Bronchial epithelial cell (primary cell): ENCODE data around the gene ARL15. TPM values are rescaled to one million over a fixed set of nuclear protein-coding genes. Genes with fewer than 3 reads are reported as not detected.

Experiments
- DNase-seq: peaks from one replicate; pipeline ENCODE4 v3.0.0-alpha.2; 2010; ENCODE audit warnings: low read depth
- FAIRE-seq: peaks from 2 replicates; lab custom pipeline; 2011; peaks lifted over from hg19 to GRCh38; lab: Jason Lieb, UNC
- H3K27me3 ChIP-seq: 2 replicates; pipeline ENCODE4 v1.5.1; 2011; ENCODE audit warnings: low read length; ENCODE audit not compliant: control insufficient read depth, insufficient read depth
- H3K36me3 ChIP-seq: 2 replicates; pipeline ENCODE4 v1.5.1; 2011; ENCODE audit warnings: low read length; ENCODE audit not compliant: control insufficient read depth, insufficient read depth
- H3K4me3 ChIP-seq: 2 replicates; pipeline ENCODE4 v1.5.1; 2011; ENCODE audit warnings: mild to moderate bottlenecking, low read depth, low read length, control low read depth
- total RNA-seq: library from RNA; depleted of rRNA; stranded (reverse); fragments of >200 nt; gene quantifications from 2 replicates; pipeline ENCODE4 v1.2.1, GENCODE V29; 2014
- TF ChIP-seq, protein P1 (sequence below): IDR thresholded peaks from 2 replicates; pipeline ENCODE4 v1.5.1; 2011; ENCODE audit warnings: mild to moderate bottlenecking, moderate library complexity, low read length, control low read depth, inconsistent platforms; ENCODE audit not compliant: insufficient read depth, severe bottlenecking

The ARL15 gene
- total RNA-seq, 1 donor from 2014 or later, result 13.7 TPM

DNA sequence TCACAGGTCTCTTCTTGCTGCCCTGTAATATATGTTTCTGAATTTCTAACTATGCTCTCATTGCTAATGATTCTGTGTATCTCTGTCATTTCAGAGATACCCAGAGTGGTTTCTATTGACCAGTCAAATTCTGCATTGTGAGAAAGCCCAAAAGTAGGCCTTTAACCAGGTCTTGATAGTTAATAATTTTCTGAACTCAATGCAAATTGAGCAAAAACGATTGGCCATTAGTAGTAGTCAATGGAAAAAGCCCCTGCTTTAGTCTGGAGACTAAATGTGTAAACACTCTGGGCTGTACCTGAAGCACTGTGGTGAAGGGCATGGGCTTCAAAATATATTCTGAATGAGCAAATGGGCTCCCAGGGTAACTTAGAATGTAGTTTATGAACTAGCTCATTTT lies 307.6 kb downstream of the ARL15 start:
- TF ChIP-seq, protein P1, sequence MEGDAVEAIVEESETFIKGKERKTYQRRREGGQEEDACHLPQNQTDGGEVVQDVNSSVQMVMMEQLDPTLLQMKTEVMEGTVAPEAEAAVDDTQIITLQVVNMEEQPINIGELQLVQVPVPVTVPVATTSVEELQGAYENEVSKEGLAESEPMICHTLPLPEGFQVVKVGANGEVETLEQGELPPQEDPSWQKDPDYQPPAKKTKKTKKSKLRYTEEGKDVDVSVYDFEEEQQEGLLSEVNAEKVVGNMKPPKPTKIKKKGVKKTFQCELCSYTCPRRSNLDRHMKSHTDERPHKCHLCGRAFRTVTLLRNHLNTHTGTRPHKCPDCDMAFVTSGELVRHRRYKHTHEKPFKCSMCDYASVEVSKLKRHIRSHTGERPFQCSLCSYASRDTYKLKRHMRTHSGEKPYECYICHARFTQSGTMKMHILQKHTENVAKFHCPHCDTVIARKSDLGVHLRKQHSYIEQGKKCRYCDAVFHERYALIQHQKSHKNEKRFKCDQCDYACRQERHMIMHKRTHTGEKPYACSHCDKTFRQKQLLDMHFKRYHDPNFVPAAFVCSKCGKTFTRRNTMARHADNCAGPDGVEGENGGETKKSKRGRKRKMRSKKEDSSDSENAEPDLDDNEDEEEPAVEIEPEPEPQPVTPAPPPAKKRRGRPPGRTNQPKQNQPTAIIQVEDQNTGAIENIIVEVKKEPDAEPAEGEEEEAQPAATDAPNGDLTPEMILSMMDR, result no peak
- FAIRE-seq (no peak), DNase-seq (no peak)

DNA sequence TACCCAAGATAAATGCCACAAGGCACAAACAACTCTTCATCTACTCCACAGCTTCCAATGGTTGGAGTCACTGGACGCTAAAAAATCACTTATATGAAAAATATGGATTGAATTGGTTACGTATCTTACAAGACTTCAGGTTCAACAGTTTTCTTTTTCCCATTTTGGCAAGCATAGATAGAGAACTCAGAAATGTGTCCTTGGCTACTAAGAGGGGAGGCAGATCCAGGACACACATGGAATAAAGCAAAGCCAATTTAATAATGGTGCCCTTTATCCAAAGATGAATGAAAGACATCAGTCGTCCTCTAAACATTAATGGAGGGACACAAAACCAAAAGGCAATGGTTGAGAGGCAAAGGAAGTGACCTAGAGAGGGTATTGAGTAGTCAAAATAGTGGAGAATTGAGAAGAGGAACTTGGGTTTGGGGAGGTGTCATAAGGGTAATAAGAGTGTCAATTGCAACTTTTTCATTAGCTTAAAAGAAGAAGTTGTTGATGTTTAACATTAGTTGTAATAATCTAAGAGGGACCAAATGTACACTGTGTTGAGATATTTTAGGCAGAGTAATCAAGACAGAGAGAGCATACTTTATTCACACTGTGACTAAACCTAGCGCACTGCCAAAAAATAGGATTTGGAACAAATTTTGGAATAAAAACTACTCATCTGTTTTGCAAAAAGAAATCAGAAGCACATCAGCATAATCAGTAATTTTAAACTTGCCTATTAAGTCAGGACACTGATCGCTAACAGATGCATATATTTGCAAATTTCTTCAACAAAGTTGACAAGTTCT lies 308.2 kb downstream of the ARL15 start:
- FAIRE-seq, result no peak
- TF ChIP-seq, protein P1, result no peak
- Histone ChIP-seq H3K36me3 (no peaks in the 10 kb centered on the region), H3K27me3 (no peaks in the 10 kb centered on the region), H3K4me3 (no peak overlapping the region)
- DNase-seq, result no peak

More for the DNA sequence above, 307.6 kb downstream of the ARL15 start:
- H3K27me3 ChIP-seq, result no peaks in the 10 kb centered on the region
- no peaks in the 10 kb centered on the region for H3K36me3 ChIP-seq
- no peak overlapping the region for H3K4me3 ChIP-seq

DNA sequence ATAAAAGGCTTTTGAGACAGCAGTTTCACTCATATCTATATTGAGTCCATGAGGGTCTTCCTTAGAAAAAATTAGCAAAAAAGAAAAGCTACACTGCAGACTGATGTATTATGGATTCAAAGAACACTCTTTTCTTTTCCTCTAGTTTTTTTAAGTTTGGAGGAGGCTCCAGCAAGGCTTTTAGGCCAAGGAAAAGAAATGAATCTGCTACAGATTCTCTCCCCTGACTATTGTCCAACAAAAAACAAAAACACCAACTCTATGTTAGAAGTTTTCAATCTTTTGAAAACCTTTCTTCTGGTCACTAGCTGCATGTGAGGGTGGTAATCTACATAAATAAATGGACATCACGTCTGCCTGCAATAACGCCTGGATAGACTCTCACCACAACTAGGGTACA lies 310.4 kb downstream of the ARL15 start:
- DNase-seq (no peak), FAIRE-seq (no peak)
- Histone ChIP-seq H3K27me3 (no peaks in the 10 kb centered on the region), H3K4me3 (no peak overlapping the region), H3K36me3 (no peaks in the 10 kb centered on the region)
- TF ChIP-seq, protein P1, result no peak

DNA sequence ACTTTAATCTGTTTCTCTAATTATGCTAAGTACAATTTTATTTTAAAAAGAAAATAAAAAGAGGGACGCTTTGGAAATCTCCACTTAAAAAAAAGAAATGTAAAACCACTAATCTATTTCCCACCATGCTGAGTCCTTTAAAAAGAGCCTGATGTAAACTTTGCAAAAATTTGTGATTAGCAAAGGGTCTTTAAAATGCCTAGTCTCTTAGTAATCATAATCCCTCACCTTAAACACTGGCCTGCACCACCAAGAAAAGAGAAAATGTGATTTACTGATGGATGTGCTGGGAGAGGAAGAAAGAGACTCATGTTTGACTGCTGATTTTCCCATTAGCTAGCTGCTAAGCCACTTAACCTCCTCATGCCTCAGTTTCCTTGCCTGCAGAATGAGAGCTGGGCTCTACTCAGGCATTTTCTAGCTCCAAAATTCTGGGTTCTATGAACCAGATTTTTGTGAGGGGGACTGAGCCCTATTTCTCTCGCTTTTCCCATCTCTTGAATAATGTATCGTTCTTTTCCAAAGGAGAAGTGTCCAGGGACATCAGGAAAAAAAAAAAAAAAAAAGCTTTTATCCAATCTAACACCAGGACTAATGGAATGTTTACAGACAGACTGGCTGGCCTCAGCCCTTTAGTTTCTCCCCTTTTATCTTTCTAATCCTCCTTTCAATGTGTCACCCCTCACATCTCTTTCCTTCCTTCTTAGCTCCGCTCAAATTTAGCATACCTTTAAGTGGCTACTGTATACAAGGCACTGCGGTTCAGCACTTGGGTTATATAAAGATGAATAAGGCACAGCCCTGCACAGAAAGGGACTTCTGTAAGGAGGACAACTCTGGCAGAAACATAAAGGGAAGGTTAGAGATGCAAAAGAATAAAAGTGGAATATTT lies 312.4 kb downstream of the ARL15 start:
- TF ChIP-seq, protein P1, result no peak
- DNase-seq, result no peak
- H3K27me3 ChIP-seq, result no peaks in the 10 kb centered on the region
- no peak overlapping the region for H3K4me3 ChIP-seq
- FAIRE-seq, result no peak
- H3K36me3 ChIP-seq, result no peaks in the 10 kb centered on the region

DNA sequence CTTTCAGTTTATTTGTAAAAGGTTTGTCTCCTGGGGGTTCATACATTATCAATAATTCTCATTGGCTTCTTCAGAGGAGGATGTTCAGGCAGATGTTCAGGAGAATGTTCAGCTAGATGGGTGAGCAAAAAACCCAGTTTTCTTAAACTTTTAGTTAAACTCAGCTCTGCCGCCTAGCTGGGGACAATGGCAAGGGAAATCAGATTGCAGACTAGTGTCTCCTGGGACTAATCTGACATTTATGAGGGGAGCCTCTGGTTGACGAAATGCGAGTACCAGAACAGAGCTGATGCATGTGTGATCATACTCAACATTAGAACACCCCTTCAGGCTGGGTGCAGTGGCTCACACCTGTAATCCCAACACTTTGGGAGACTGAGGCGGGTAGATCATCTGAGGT lies 314.4 kb downstream of the ARL15 start:
- no peaks in the 10 kb centered on the region for H3K27me3 ChIP-seq
- FAIRE-seq, result no peak
- H3K4me3 ChIP-seq, result no peak overlapping the region
- no peak for DNase-seq
- H3K36me3 ChIP-seq, result no peaks in the 10 kb centered on the region
- TF ChIP-seq, protein P1, result no peak
